Right lung (tissue), 5 donors: ENCODE data around the gene KRTAP5-6. TPM values are rescaled to one million over a fixed set of nuclear protein-coding genes. Genes with fewer than 3 reads are reported as not detected.

ENCODE experiments used
- DNase-seq, 2 donors: peaks; one replicate each; pipeline ENCODE4 v3.0.0-alpha.2; 2013
- polyA plus RNA-seq, 5 donors: library from polyadenylated mRNA; unstranded; fragments of 120-200 nt; gene quantifications; one replicate each; pipeline versions ENCODE4 v1.2.1 to v1.2.3, GENCODE V29; 2013; ENCODE audit warnings: inconsistent platforms in 1 of 5, low replicate concordance in 1 of 5; ENCODE audit not compliant: insufficient read length in 5 of 5, insufficient read depth in 1 of 5

KRTAP5-6 gene
- polyA plus RNA-seq, 5 donors: not detected

DNA sequence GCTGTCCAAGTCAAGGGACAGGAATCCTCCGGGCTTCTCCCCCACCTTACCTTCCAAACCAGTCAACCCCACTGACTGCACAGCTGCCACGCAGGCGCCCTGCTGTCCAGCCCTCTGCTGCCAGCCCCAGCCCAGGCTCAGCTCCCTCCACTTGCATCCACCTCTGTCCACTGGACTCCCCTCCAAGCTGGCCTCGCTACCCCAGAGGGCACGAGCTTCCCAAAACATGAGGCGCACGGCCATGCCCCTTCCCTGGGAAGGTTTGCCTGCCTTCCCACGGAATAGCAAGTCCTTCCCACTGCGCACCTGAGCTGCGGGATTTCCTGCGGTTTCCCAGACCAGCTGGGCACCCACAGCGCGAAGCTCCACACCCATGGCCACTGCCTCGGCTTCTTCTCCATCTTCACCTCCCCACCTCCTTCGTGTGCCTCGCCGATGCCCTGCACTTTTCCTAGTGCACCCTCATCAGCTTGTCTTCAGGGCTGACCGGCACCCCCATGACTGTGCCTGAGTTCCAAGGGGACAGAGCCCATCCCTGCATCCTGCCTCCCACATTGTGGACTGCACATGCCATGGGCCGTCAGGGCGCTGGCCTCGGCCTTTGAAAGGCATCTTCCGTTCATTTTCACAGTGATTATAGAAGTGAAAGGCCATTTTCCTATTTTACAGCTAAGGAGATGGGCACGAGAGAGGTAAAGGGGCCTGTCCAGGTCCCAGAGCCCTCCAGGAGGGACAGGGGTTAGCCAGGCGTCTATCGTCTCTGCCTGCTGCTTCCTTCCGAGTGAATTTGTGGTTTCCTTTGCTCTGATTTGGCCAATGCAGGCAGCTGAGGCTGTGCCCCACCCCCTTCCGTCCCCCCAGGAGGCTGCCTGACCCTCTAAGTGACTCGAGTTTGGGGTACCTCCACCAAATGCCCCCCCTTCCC lies 37.0 kb downstream of the KRTAP5-6 start:
- DNase-seq: no peak

DNA sequence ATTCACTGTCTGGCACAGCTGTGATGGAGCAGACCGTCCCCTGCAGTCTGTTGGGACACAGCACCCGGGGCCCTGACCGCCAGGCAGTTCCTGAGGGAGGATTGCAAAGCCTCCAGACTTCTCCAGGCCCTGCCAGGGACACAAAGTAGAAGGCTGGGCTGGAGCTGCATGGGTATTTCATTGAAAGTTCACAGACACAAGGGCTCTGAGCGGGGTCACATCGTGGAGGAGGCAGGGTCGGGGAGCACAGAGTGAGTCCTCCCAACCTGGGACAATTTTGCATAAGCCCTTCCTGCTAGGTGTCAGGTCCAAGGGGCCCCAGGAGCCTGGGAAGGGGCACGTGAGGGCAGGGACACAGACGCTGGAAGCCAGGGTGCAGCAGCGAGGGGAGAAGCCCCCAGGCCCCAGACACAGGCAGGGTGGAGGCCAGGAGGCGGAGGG lies 37.7 kb downstream of the KRTAP5-6 start:
- DNase-seq: no peak

GRCh38 chr11:1735271-1735670 lies 38.3 kb downstream of the KRTAP5-6 start:
- no peak for DNase-seq

DNA sequence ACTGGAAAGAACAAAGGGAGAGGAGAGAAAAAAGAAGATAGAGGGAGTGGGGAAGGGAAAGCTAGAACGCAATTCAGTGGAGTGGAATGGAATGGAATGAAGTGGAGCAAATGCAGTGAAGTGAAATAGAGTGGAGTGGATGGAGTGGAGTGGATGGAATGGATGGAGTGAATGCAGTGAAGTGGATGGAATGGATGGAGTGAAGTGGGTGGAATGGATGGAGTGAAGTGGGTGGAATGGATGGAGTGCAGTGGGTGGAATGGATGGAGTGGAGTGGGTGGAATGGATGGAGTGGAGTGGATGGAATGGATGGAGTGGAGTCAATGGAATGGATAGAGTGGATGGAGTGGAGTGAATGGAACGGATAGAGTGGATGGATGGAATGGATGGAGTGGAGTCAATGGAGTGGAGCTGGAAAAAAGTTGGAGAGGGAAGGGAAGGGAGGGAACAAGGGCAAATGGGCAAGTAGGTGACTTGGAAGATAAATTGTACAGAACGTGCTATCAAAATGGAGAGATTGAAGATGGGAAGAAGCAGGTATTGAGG lies 39.5 kb downstream of the KRTAP5-6 start:
- DNase-seq: no peak

DNA sequence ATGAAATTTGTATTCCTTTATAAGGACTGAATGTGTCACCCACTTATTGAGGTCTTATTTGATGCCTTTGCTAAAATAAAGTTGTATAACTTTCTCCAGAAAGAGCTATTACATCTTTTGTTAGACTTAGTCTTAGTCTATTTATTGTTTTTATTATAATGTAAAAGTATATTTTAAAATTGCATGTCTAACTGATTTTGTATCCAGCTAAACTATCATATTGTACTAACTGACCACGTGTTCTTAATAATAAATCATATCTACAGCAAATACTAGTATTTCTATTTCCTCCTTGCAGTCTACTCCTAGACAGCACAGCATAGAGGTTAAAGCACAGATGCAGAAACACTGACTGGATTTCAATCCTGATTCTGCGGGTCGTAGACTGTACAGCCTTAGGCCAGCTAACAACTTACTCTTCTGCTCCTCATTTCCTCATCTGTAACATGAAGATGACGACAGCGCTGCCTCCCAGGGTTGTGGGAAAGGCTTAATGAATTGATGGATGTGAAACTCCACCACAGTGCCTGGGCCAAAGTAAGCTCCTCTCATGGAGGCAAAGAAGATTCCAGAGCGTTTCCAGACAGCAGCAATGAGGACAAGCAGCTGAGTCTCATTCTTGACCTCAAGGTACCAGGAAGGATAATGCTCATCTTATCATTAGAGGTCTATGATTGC lies 40.2 kb downstream of the KRTAP5-6 start:
- no peak for DNase-seq

GRCh38 chr11:1738380-1738779 lies 41.4 kb downstream of the KRTAP5-6 start:
- no peak for DNase-seq

DNA sequence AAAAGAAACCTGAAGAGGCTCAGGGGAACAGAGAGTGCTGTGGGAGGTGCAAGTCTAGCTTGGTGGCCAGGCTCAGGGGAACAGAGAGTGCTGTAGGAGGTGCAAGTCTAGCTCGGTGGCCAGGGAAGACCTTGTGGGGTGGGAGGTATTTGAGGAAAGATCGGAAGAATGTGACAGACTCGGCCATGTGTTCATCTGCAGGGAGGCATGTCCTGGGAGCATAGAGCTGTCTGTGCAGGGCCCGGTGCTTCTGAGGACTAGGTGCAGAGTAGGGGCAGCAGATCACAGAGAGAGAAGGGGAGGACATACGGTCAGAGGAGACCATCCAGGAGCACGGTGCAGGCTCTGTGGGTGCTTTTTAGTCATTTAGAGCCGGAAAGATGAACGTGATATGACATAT lies 42.6 kb downstream of the KRTAP5-6 start:
- DNase-seq: no peak

DNA sequence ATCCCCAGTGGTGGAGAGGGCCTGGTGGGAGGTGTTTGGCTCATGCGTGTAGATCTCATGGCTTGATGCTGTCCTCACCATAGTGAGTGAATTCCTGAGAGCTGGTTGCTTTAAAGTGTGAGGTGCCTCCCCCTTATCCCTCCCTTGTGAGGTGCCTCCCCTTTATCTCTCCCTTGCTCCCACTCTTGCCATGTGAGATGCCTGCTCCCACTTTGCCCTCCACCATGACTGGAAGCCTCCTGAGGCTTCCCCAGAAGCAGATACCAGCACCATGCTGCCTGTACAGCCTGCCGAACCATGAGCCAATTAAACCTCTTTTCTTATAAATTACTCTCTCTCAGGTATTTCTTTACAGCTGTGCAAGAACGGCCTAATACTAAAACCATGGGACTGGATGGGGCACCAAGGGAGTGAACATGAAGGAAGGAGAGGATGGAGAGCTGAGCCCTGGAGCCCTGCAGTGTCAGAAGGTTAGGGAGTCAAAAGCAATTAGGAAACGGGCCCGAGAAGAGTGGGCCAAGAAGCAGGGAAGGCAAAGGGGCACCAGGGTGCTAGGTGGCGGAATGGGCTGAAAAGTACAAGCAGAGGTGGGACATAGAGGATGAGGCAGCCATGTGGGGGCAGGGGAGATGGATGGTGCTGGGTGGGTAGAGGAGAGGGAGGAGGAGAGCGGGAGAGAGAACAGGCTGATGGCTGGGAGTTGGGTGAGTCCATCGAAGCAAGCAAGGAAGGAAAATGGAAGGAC lies 44.0 kb downstream of the KRTAP5-6 start:
- no peak for DNase-seq

DNA sequence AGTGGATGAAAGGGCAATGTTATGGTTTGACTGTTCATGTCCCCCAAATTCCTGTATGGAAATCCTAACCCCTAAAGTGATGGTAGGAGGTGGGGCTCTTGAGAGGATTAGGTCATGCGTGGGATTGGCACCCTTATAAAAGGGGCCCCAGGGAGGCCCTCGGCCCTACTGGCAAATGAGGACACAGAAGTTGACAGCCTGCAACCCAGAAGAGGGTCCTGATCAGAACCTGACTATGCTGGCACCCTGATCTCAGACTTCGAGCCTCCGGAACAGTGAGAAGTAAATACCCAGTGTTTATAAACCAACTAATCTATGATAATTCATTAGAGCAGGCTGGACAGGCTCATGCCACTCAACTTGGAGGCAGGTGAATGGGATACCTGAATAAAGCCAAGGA lies 44.7 kb downstream of the KRTAP5-6 start:
- no peak for DNase-seq

GRCh38 chr11:1742371-1742770 lies 45.4 kb downstream of the KRTAP5-6 start:
- no peak for DNase-seq

DNA sequence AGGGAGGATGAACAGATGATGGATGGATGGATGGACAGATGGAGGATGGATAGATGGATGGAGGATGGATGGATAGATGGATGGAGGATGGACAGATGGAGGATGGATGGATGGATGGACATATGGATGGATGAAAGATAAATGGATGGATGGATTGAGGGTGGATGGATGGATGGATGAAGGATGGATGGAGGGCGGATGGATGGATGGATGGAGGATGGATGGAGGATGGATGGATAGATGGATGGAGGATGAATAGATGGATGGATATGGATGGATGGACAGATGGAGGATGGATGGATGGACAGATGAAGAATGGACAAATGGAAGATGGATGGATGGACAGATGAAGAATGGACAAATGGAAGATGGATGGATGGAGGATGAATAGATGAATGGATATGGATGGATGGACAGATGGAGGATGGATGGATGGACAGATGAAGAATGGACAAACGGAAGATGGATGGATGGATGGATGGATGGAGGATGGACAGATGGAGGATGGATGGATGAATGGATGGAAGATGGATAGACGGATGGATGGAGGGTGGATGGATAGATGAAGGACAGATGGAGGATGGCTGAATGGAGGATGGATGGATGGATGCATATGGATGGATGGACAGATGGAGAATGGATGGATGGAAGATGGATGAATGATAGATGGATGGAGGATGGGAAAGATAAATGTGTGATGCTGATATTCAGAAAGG lies 46.0 kb downstream of the KRTAP5-6 start:
- DNase-seq: no peak

DNA sequence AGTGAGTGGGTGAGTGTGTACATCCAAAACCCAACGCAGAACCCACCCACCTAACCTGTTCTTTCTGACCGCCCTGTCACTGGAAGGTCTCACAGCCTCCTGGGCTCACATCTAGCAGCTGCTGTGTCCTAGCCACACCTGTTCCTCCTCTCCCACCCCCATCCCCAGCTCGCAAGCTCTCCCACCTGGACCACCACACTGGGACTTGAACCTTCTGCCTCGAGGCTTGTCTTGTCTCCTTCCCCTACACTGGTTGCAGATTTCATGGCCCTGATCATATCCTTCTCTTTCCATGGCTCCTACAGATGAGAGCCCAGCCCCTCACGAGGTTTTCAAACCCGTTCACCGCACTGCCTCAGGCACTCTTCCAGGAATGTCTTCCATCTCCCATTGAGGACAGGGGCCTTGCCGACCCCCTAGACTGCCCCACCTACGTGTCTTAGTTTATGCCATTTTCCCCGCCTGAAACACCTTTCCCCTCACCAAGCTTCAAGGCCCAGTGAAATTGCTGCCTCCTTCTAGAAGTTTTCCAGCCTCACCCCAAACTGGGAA lies 46.7 kb downstream of the KRTAP5-6 start:
- no peak for DNase-seq

GRCh38 chr11:1744137-1744886 lies 47.3 kb downstream of the KRTAP5-6 start:
- DNase-seq: no peak

DNA sequence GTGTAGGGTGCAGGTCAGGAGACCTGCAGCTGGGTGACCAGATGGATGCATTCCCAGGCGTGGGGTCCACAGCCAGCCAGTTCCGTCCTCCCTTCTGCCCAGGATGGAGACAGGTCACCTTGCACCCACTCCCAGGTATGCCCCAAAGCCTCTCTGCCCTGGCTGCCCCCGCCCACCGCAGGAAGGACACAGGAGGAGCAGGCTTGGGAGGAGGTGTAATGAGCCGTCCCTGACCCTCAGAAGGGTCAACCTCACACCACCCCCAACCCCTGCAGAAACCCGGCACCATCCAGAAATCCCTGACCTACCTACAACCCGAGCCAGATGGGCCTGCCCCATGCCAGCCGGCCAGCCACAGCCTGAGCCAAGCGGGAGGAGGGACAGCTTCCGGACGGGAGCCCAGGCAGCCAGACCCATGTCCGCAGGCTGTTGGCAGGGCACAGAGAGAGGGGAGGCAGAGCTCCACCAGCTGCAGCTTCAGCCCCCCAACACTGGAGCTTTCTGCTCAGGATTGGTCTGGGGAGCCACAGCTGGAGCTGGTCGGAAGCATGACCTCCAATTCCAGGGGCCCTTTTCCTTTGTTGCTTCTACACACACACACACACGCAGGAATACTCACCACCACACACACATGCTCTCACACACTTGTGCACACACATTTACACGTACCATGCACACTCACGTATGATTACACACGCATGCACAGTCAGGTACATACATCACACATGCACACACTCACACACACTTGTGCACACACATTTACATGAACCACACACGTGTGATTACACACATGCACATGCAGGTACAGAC lies 48.1 kb downstream of the KRTAP5-6 start:
- DNase-seq: no peak

- DNase-seq: no peak
Measured at GRCh38 chr11:1745701-1746320, 48.8 kb downstream of the KRTAP5-6 start.

DNA sequence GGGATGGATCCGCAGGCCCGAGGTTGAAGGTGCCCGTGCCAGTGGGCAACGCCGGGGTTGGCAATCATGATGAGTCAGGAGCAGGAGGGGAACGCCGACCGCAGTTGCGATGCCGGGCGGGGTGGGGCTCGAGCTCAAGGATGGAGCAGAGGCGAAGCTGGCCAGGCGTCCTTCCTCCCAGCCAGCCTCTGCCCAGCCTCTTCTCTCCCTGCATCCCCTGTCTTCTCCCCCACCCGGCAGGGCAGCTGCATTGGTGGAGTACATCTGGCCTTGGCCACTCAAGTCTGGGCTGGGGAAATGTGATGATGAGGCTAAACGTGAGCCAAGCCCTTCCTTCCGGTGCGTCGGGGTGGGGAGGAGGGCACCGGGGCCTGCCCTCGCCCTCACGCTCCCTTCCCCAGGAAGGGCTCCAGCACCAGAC lies 49.5 kb downstream of the KRTAP5-6 start:
- DNase-seq: no peak

GRCh38 chr11:1746956-1747752 lies 50.2 kb downstream of the KRTAP5-6 start:
- no peak for DNase-seq
